LNCaP clone FGC (cell line): ENCODE data around the gene DIAPH1.
A peak's percentile ranks its signal among the peaks of the same experiment; 100 is the strongest.

Experiments used
- DNase-seq: peaks from one replicate; pipeline ENCODE4 v3.0.0-alpha.2; 2011; ENCODE audit warnings: low read depth
- H3K4me3 ChIP-seq: 2 replicates; pipeline ENCODE4 v1.5.1; 2011; ENCODE audit warnings: mild to moderate bottlenecking, low read depth, low read length, control low read depth
- TF ChIP-seq, protein P1 (sequence below): IDR thresholded peaks from 2 replicates; pipeline ENCODE4 v1.5.1; 2012; ENCODE audit warnings: mild to moderate bottlenecking; ENCODE audit not compliant: control insufficient read depth, insufficient read depth; ENCODE audit errors: extremely low read depth

Gene DIAPH1

GRCh38 chr5:141639357-141640050, 20.7 kb upstream of the DIAPH1 start:
- no peak overlapping the region for H3K4me3 ChIP-seq
- no peak for DNase-seq
- TF ChIP-seq, protein P1, sequence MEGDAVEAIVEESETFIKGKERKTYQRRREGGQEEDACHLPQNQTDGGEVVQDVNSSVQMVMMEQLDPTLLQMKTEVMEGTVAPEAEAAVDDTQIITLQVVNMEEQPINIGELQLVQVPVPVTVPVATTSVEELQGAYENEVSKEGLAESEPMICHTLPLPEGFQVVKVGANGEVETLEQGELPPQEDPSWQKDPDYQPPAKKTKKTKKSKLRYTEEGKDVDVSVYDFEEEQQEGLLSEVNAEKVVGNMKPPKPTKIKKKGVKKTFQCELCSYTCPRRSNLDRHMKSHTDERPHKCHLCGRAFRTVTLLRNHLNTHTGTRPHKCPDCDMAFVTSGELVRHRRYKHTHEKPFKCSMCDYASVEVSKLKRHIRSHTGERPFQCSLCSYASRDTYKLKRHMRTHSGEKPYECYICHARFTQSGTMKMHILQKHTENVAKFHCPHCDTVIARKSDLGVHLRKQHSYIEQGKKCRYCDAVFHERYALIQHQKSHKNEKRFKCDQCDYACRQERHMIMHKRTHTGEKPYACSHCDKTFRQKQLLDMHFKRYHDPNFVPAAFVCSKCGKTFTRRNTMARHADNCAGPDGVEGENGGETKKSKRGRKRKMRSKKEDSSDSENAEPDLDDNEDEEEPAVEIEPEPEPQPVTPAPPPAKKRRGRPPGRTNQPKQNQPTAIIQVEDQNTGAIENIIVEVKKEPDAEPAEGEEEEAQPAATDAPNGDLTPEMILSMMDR, result no peak

GRCh38 chr5:141638771-141639170, 20.0 kb upstream of the DIAPH1 start:
- TF ChIP-seq, protein P1, result no peak
- DNase-seq, result no peak
- no peak overlapping the region for H3K4me3 ChIP-seq

DNA sequence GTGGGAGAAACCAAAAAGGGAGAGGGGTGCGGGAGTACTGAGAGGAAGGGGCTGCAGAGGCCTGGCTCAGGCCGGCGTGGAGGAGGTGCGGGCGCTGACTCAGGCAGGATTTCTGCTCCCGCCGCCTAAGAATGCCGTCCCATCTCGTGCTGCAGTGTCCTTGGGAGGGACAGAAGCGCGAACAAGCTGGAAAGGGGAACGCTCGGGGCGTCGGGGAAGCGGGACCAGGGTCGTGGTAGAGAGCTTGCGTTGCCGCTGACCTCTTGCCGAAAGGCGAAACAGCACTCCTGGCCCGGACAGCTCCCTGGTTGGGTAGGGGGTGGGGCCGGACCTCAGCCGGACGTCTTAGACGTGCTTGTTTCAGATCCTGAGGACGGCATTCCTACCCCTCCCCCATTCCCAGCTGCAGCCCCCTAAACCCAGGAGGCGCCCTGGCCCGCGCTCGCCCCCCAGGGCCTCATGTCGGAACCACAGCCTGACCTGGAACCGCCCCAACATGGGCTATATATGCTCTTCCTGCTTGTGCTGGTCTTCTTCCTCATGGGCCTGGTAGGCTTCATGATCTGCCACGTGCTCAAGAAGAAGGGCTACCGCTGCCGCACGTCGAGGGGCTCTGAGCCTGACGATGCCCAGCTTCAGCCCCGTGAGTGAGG, 19.1 kb upstream of the DIAPH1 start:
- TF ChIP-seq, protein P1, result no peak
- no peak for DNase-seq
- H3K4me3 ChIP-seq, result peak overlapping the region; percentile 94

- H3K4me3 ChIP-seq, result peak overlapping the region; percentile 94
- DNase-seq, result no peak
- TF ChIP-seq, protein P1, result no peak
Observed at GRCh38 chr5:141637123-141637766, 18.4 kb upstream of the DIAPH1 start.

DNA sequence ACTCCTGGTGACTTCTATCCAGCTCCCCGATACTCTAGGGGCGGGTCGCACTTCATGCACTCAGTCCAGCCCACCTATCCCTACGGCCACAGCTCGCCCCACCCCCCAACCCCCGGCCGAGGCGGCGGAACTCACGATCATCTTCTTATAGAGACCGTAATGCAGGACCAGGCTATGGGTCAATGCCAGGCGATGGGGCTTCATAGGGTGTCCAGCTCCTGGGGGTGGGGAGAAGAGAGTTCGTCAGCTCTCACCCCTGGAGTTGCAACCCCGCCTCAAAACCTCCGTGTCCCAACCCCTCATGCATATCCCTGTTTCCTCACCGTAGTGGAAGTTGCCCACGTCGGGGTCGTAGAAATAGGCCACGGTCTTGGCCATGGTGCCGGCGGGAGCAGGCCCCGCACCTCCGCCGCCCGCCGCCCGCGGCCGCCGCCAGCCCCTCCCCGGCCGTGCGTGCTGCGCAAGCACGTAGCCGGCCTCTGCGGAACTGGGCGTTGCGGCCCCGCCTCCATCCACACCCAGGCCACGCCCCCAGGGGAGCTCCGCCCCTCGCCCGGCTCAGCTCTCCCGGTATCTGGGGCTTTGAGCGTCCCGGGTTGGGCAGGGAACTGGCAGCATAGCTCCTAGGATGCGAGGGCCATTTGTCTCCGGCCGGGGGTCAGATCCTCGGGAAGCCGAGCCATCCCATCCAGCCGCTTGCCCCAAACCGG, 17.8 kb upstream of the DIAPH1 start, which contains the start of the genes HDAC3 and RELL2:
HDAC3 (minus strand) TSS at position 437 of the 710 bp plus-strand sequence; CDS start at position 378, 59 bp downstream.
RELL2 (plus strand) TSS at position 585 of the 710 bp plus-strand sequence. CDS start 1,229 bp downstream, outside the sequence.
- DNase-seq, result no peak
- H3K4me3 ChIP-seq, result peak within 1 kb of the TSS; percentile 94
- TF ChIP-seq, protein P1, result no peak

DNA sequence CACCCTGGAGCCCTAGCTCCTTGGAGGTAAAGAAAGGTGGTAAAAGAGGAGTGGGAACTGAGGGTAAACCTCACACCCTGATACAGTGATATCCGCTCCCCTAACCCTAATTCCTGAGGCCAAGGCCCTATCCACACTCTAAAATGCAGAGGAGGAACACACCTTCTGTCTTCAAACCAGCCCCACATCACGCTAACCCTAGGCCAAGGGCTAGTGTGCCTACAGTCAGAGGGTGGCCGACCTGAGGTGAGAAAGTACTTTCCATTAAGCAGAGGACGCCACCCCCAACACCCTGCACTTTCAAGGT, 17.3 kb upstream of the DIAPH1 start:
- H3K4me3 ChIP-seq, result peak overlapping the region; percentile 94
- no peak for DNase-seq
- TF ChIP-seq, protein P1, result no peak
